HG03442 (cell line): Measurements from ENCODE around the gene FAT1.

Experiments used
- ATAC-seq: cut with Tn5 transposase; IDR thresholded peaks from one replicate; pipeline ENCODE4 v1.9.1; 2021; ENCODE audit warnings: mild to moderate bottlenecking, moderate library complexity; ENCODE audit not compliant: unreplicated experiment

FAT1 gene

GRCh38 chr4:186621959-186622553 lies 101.6 kb downstream of the FAT1 start:
- ATAC-seq: no peak

GRCh38 chr4:186619088-186619487 lies 104.6 kb downstream of the FAT1 start:
- ATAC-seq: no peak

- ATAC-seq: no peak
Observed at GRCh38 chr4:186617921-186618320, 105.7 kb downstream of the FAT1 start.

- ATAC-seq: no peak
Observed at GRCh38 chr4:186607490-186607889, 116.2 kb downstream of the FAT1 start.

GRCh38 chr4:186606591-186606992 lies 117.1 kb downstream of the FAT1 start:
- ATAC-seq: no peak

GRCh38 chr4:186605261-186605865 lies 118.3 kb downstream of the FAT1 start:
- no peak for ATAC-seq

- ATAC-seq: no peak
Observed at GRCh38 chr4:186604124-186604807, 119.4 kb downstream of the FAT1 start.

- no peak for ATAC-seq
Observed at GRCh38 chr4:186602978-186603377, 120.7 kb downstream of the FAT1 start.

GRCh38 chr4:186599483-186599882 lies 124.2 kb downstream of the FAT1 start:
- no peak for ATAC-seq

- no peak for ATAC-seq
Observed at GRCh38 chr4:186598686-186599085, 125.0 kb downstream of the FAT1 start.

- no peak for ATAC-seq
Observed at GRCh38 chr4:186596850-186597390, 126.7 kb downstream of the FAT1 start.

GRCh38 chr4:186596346-186596745 lies 127.3 kb downstream of the FAT1 start:
- no peak for ATAC-seq

GRCh38 chr4:186593587-186593973 lies 130.1 kb downstream of the FAT1 start:
- ATAC-seq: no peak

- ATAC-seq: no peak
Observed at GRCh38 chr4:186592966-186593586, 130.6 kb downstream of the FAT1 start.

GRCh38 chr4:186592445-186592844 lies 131.2 kb downstream of the FAT1 start:
- no peak for ATAC-seq

GRCh38 chr4:186591651-186592050 lies 132.0 kb downstream of the FAT1 start:
- ATAC-seq: no peak

GRCh38 chr4:186588503-186588902 lies 135.2 kb downstream of the FAT1 start:
- no peak for ATAC-seq

GRCh38 chr4:186587416-186588018 lies 136.1 kb downstream of the FAT1 start:
- peak; percentile 70 for ATAC-seq

- ATAC-seq: no peak
Observed at GRCh38 chr4:186586205-186586604, 137.5 kb downstream of the FAT1 start.

GRCh38 chr4:186584912-186585311 lies 138.7 kb downstream of the FAT1 start:
- ATAC-seq: no peak

- no peak for ATAC-seq
Observed at GRCh38 chr4:186581421-186581820, 142.2 kb downstream of the FAT1 start.
